ENCODE results near the gene B4GALT6.

DNA sequence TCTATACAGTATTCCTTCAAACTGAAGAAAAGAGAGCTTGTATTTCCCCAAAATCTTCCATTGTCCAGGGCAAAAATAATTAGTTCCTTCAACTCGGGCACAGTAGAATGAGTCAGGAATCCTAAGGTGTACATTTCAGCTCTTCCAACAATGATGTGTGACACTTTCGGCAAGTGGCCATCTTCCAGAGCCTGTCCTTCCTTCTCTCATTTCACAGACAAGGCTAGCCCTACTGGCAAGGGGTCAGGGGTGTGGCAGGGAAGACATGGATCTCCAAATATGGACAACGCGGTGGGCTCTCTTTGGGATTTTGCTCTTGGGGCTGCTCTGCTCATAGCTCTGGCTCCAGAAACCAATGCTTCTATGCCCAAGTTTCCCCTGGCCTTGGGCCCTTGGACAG lies 6.0 kb downstream of the B4GALT6 start:
- TF ChIP-seq, protein P1, sequence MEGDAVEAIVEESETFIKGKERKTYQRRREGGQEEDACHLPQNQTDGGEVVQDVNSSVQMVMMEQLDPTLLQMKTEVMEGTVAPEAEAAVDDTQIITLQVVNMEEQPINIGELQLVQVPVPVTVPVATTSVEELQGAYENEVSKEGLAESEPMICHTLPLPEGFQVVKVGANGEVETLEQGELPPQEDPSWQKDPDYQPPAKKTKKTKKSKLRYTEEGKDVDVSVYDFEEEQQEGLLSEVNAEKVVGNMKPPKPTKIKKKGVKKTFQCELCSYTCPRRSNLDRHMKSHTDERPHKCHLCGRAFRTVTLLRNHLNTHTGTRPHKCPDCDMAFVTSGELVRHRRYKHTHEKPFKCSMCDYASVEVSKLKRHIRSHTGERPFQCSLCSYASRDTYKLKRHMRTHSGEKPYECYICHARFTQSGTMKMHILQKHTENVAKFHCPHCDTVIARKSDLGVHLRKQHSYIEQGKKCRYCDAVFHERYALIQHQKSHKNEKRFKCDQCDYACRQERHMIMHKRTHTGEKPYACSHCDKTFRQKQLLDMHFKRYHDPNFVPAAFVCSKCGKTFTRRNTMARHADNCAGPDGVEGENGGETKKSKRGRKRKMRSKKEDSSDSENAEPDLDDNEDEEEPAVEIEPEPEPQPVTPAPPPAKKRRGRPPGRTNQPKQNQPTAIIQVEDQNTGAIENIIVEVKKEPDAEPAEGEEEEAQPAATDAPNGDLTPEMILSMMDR (IDR thresholded peaks at IDR 0.05; ENCODE audit: insufficient read depth, low read depth, low read length): no peak
- TF ChIP-seq EZH2 (IDR thresholded peaks at IDR 0.05; ENCODE audit: insufficient read depth, low read length): no peak
